Trophoblast cell (in vitro differentiated cells and primary cell): ENCODE data around the gene LIMK1.

Experiments
- DNase-seq, 2 donors: peaks; one replicate each; pipeline ENCODE4 v3.0.0-alpha.2; 2016
- H2AFZ ChIP-seq: 2 replicates; pipeline ENCODE4 v1.6.1; 2013; ENCODE audit warnings: low read length, moderate library complexity, mild to moderate bottlenecking; ENCODE audit not compliant: insufficient read depth, poor library complexity
- H2AK5ac ChIP-seq: 2 replicates; pipeline ENCODE4 v1.6.1; 2013; ENCODE audit warnings: mild to moderate bottlenecking, low read length
- H2BK120ac ChIP-seq: 2 replicates; pipeline ENCODE4 v1.6.1; 2013; ENCODE audit warnings: low read length, mild to moderate bottlenecking, moderate library complexity; ENCODE audit not compliant: insufficient read depth, poor library complexity
- H2BK12ac ChIP-seq: 2 replicates; pipeline ENCODE4 v1.6.1; 2013; ENCODE audit warnings: mild to moderate bottlenecking, low read length, moderate library complexity
- H2BK5ac ChIP-seq: 2 replicates; pipeline ENCODE4 v1.6.1; 2013; ENCODE audit warnings: low read length, low read depth, moderate library complexity, mild to moderate bottlenecking; ENCODE audit not compliant: poor library complexity
- H3K14ac ChIP-seq: 2 replicates; pipeline ENCODE4 v1.6.1; 2013; ENCODE audit warnings: mild to moderate bottlenecking, low read length
- H3K18ac ChIP-seq: 2 replicates; pipeline ENCODE4 v1.6.1; 2013; ENCODE audit warnings: mild to moderate bottlenecking, low read length
- H3K23ac ChIP-seq: 2 replicates; pipeline ENCODE4 v1.6.1; 2013; ENCODE audit warnings: low read length
- H3K27ac ChIP-seq: 2 replicates; pipeline ENCODE4 v1.5.1; 2013; ENCODE audit warnings: low read depth, mild to moderate bottlenecking, inconsistent platforms, low read length, moderate library complexity
- H3K27me3 ChIP-seq: 2 replicates; pipeline ENCODE4 v1.6.1; 2013; ENCODE audit warnings: inconsistent platforms, mild to moderate bottlenecking, low read length, moderate library complexity; ENCODE audit not compliant: insufficient read depth
- H3K36me3 ChIP-seq, 2 experiments: 1 replicate in 1 of 2; 2 replicates in 1 of 2; pipeline ENCODE4 v1.6.1; 2013; ENCODE audit warnings: low read length in 2 of 2, mild to moderate bottlenecking in 2 of 2, moderate library complexity in 1 of 2; ENCODE audit not compliant: insufficient read depth in 2 of 2, control insufficient read depth in 1 of 2
- H3K4ac ChIP-seq: 2 replicates; pipeline ENCODE4 v1.6.1; 2013; ENCODE audit warnings: low read depth, mild to moderate bottlenecking, low read length, moderate library complexity
- H3K4me1 ChIP-seq, 2 experiments: 1 replicate in 1 of 2; 2 replicates in 1 of 2; pipeline ENCODE4 v1.6.1; 2013; ENCODE audit warnings: low read length in 2 of 2, mild to moderate bottlenecking in 2 of 2, moderate library complexity in 1 of 2; ENCODE audit not compliant: insufficient read depth in 2 of 2, control insufficient read depth in 1 of 2
- H3K4me2 ChIP-seq: 2 replicates; pipeline ENCODE4 v1.6.1; 2013; ENCODE audit warnings: inconsistent platforms, mild to moderate bottlenecking, low read length, moderate library complexity
- H3K4me3 ChIP-seq: 2 replicates; pipeline ENCODE4 v1.5.1; 2013; ENCODE audit warnings: mild to moderate bottlenecking, low read depth, low read length, inconsistent platforms
- H3K79me1 ChIP-seq: one replicate; pipeline ENCODE4 v1.6.1; 2013; ENCODE audit warnings: low read length
- H3K79me2 ChIP-seq: 2 replicates; pipeline ENCODE4 v1.6.1; 2013; ENCODE audit warnings: low read length, mild to moderate bottlenecking; ENCODE audit not compliant: control insufficient read depth, insufficient read depth, poor library complexity
- H3K9ac ChIP-seq: 2 replicates; pipeline ENCODE4 v1.6.1; 2013; ENCODE audit warnings: mild to moderate bottlenecking, low read length
- H3K9me3 ChIP-seq: 2 replicates; pipeline ENCODE4 v1.6.1; 2013; ENCODE audit warnings: low read depth, mild to moderate bottlenecking, control low read depth, inconsistent platforms, low read length; ENCODE audit not compliant: insufficient read depth
- H4K12ac ChIP-seq: 2 replicates; pipeline ENCODE4 v1.6.1; 2013; ENCODE audit warnings: low read depth, mild to moderate bottlenecking, low read length, moderate library complexity
- H4K8ac ChIP-seq: 2 replicates; pipeline ENCODE4 v1.6.1; 2013; ENCODE audit warnings: low read depth, mild to moderate bottlenecking, low read length, moderate library complexity
- H4K91ac ChIP-seq: one replicate; pipeline ENCODE4 v1.6.1; 2013; ENCODE audit warnings: low read depth, mild to moderate bottlenecking, low read length, moderate library complexity
- WGBS: extraction: QIAGEN DNeasy Blood & Tissue Kit; methylation state at CpG from one replicate; pipeline ENCODE4 v1.1.7; 2013; ENCODE audit warnings: missing lambda C conversion rate; ENCODE audit not compliant: insufficient read length, insufficient coverage; ENCODE audit errors: extremely low coverage; 5-methylcytosine and 5-hydroxymethylcytosine counted together

The LIMK1 gene

GRCh38 chr7:74126220-74126880, 42.7 kb downstream of the LIMK1 start:
- H4K12ac ChIP-seq, result no peak overlapping the region
- no peak overlapping the region for H4K8ac ChIP-seq
- no peak overlapping the region for H3K9ac ChIP-seq
- H3K79me2 ChIP-seq, result no peaks in the 10 kb centered on the region
- H3K9me3 ChIP-seq, result peaks cover 2% of the 10 kb centered on the region
- H3K4me1 ChIP-seq, result no peaks in the 10 kb centered on the region
- no peak overlapping the region for H2BK120ac ChIP-seq
- H4K91ac ChIP-seq, result no peak overlapping the region
- H3K27ac ChIP-seq, result no peak overlapping the region
- H2BK5ac ChIP-seq, result no peak overlapping the region
- H3K4me3 ChIP-seq, result no peak overlapping the region
- H3K36me3 ChIP-seq, result peaks cover 6% of the 10 kb centered on the region in 2 experiments
- no peak overlapping the region for H3K23ac ChIP-seq
- H3K14ac ChIP-seq, result no peak overlapping the region
- DNase-seq, result no peak
- no peaks in the 10 kb centered on the region for H3K27me3 ChIP-seq
- no peak overlapping the region for H2BK12ac ChIP-seq
- H2AFZ ChIP-seq, result no peak overlapping the region
- WGBS, result no CpG with 5 or more reads among the region's 12 CpGs
- no peak overlapping the region for H3K18ac ChIP-seq
- no peaks in the 10 kb centered on the region for H3K79me1 ChIP-seq
- H3K4ac ChIP-seq, result no peak overlapping the region
- no peak overlapping the region for H3K4me2 ChIP-seq
- no peak overlapping the region for H2AK5ac ChIP-seq

DNA sequence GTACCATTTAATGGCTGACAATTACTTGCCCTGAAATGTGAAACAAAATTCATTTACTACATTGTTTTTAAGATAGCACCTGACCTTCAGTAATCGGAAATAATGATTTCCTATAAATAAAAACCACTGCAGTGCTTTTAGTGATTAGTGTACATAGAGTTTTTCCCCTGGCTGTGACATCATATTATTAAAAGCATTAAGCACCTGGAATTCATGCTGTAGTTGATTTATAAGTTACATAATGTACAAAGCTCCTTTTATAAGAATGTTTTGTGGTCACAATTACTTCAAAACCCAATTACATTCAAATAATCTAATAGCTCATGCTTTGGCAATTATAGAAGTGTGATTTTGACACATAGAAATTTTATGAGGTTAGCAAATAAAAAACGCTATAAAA, 46.3 kb downstream of the LIMK1 start:
- Histone ChIP-seq H2AFZ (no peak overlapping the region), H3K79me2 (no peaks in the 10 kb centered on the region), H3K36me3 (no peaks in the 10 kb centered on the region), H3K4me2 (no peak overlapping the region), H3K4me3 (no peak overlapping the region), H3K18ac (no peak overlapping the region), H4K91ac (no peak overlapping the region), H2BK120ac (no peak overlapping the region), H3K4me1 (peaks cover 6 to 14% of the 10 kb centered on the region in 2 experiments), H4K12ac (no peak overlapping the region), H2BK5ac (no peak overlapping the region), H3K27me3 (no peaks in the 10 kb centered on the region), H3K4ac (no peak overlapping the region), H3K27ac (no peak overlapping the region), H3K79me1 (peaks cover 2% of the 10 kb centered on the region), H3K14ac (no peak overlapping the region), H4K8ac (no peak overlapping the region), H2AK5ac (no peak overlapping the region), H3K9me3 (no peaks in the 10 kb centered on the region), H3K9ac (no peak overlapping the region), H3K23ac (no peak overlapping the region), H2BK12ac (no peak overlapping the region)
- no CpG with 5 or more reads among the region's 2 CpGs for WGBS
- DNase-seq, result no peak

DNA sequence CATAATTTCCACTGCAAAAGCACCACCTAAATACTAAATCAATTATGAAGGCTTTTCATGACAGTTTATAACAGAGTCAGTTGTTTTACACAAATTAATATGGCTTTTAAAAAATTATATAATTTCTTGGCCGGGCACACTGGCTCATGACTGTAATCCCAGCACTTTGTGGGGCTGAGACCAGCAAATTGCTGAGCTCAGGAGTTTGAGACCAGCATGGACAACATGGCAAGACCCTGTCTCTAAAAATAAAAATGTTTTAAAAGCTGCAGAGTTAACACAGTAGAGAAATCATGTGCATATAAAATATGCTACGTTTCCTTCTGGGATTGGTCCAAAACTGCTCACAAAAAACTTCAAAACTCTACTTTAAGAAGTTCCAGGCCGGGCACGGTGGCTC, 46.9 kb downstream of the LIMK1 start:
- Histone ChIP-seq H3K14ac (no peak overlapping the region), H2BK12ac (no peak overlapping the region), H3K79me2 (no peaks in the 10 kb centered on the region), H3K23ac (no peak overlapping the region), H3K18ac (no peak overlapping the region), H3K4me2 (no peak overlapping the region), H3K9ac (no peak overlapping the region), H3K4me3 (no peak overlapping the region), H3K27me3 (no peaks in the 10 kb centered on the region), H3K36me3 (no peaks in the 10 kb centered on the region), H4K12ac (no peak overlapping the region), H2BK5ac (no peak overlapping the region), H3K79me1 (peaks cover 2% of the 10 kb centered on the region), H3K4ac (no peak overlapping the region), H2AK5ac (no peak overlapping the region), H2BK120ac (no peak overlapping the region), H4K91ac (no peak overlapping the region), H2AFZ (no peak overlapping the region), H3K4me1 (peaks cover 6 to 14% of the 10 kb centered on the region in 2 experiments), H3K9me3 (no peaks in the 10 kb centered on the region), H3K27ac (no peak overlapping the region), H4K8ac (no peak overlapping the region)
- no CpG with 5 or more reads among the region's 4 CpGs for WGBS
- DNase-seq, result no peak

DNA sequence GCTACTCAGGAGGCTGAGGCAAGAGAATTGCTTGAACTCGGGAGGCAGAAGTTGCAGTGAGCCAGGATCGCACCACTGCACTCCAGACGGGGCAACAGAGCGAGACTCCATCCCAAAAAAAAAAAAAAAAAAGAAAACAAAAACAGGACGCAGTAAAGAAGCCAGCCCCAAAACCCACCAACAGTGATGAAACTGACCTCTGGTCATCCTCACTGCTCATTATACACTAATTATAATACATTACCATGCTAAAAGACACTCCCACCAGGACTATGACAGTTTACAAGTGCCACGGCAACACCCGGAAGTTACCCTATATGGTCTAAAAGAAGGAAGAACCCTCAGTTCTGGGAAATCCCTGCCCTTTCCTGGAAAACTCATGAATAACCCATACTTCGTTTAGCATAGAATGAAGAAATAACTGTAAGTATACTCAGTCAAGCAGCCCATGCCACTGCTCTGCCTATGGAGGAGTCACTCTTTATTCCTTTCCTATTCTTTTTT, 50.6 kb downstream of the LIMK1 start:
- H3K79me1 ChIP-seq, result peaks cover 2% of the 10 kb centered on the region
- H4K8ac ChIP-seq, result no peak overlapping the region
- no peaks in the 10 kb centered on the region for H3K27me3 ChIP-seq
- H2BK12ac ChIP-seq, result peak overlapping the region; percentile 54
- WGBS, result no CpG with 5 or more reads among the region's 8 CpGs
- DNase-seq, result peak; percentile 91 to 98
- H3K4ac ChIP-seq, result no peak overlapping the region
- no peak overlapping the region for H3K4me2 ChIP-seq
- no peak overlapping the region for H2AFZ ChIP-seq
- peaks cover 6 to 14% of the 10 kb centered on the region in 2 experiments for H3K4me1 ChIP-seq
- no peak overlapping the region for H3K14ac ChIP-seq
- no peak overlapping the region for H3K18ac ChIP-seq
- no peaks in the 10 kb centered on the region for H3K79me2 ChIP-seq
- H2BK5ac ChIP-seq, result peak overlapping the region; percentile 39
- no peak overlapping the region for H4K12ac ChIP-seq
- H3K9me3 ChIP-seq, result no peaks in the 10 kb centered on the region
- no peak overlapping the region for H2AK5ac ChIP-seq
- H3K36me3 ChIP-seq, result no peaks in the 10 kb centered on the region
- no peak overlapping the region for H4K91ac ChIP-seq
- peak overlapping the region; percentile 11 for H2BK120ac ChIP-seq
- H3K4me3 ChIP-seq, result no peak overlapping the region
- peak overlapping the region; percentile 6 for H3K27ac ChIP-seq
- H3K9ac ChIP-seq, result no peak overlapping the region
- H3K23ac ChIP-seq, result no peak overlapping the region
